BLaER1 (cell line): ENCODE data around the gene ATG12.

Experiments
- H3K27ac ChIP-seq: shearing (Covaris generic); formaldehyde crosslinking; 2 replicates; pipeline ENCODE4 v1.8.1; 2022
- H3K27me3 ChIP-seq: shearing (Covaris generic); formaldehyde crosslinking; 2 replicates; pipeline ENCODE4 v1.8.1; 2022
- H3K36me3 ChIP-seq: shearing (Covaris generic); formaldehyde crosslinking; 2 replicates; pipeline ENCODE4 v1.8.1; 2022
- H3K4me1 ChIP-seq: shearing (Covaris generic); formaldehyde crosslinking; 2 replicates; pipeline ENCODE4 v1.8.1; 2022
- H3K4me2 ChIP-seq: shearing (Covaris generic); formaldehyde crosslinking; 2 replicates; pipeline ENCODE4 v1.8.1; 2022
- H3K4me3 ChIP-seq: shearing (Covaris generic); formaldehyde crosslinking; 2 replicates; pipeline ENCODE4 v1.8.1; 2022
- H3K9ac ChIP-seq: shearing (Covaris generic); formaldehyde crosslinking; 2 replicates; pipeline ENCODE4 v1.8.1; 2022
- H3K9me3 ChIP-seq: shearing (Covaris generic); formaldehyde crosslinking; 2 replicates; pipeline ENCODE4 v1.8.1; 2022
- H4K20me1 ChIP-seq: shearing (Covaris generic); formaldehyde crosslinking; 2 replicates; pipeline ENCODE4 v1.8.1; 2022
- Cebpa-rat ChIP-seq: shearing (Covaris generic); IDR thresholded peaks from 2 replicates; pipeline ENCODE4 v1.8.1; 2022

Gene ATG12

DNA sequence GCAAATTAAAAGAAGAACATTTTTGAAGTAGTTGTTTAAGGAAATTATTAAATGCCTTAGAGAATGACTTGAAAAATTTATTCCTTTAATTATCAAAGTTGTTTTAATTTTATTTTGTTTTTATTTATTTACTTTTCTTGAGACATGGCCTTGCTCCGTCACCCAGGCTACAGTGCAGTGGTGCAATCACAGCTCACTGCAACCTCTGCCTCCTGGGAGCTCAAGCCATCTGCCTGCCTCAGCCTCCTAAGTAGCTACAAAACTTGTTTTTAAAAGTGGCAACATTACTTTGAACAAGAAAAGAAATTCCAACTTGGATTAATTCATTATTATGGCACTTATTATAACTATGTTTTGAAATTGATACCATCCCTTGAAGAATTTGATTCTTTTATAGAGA, 53.9 kb downstream of the ATG12 start:
- Histone ChIP-seq H3K9ac (no peak overlapping the region), H3K27ac (no peak overlapping the region), H3K4me2 (no peak overlapping the region), H3K9me3 (no peaks in the 10 kb centered on the region), H4K20me1 (no peaks in the 10 kb centered on the region), H3K4me1 (no peaks in the 10 kb centered on the region), H3K36me3 (no peaks in the 10 kb centered on the region), H3K27me3 (no peaks in the 10 kb centered on the region), H3K4me3 (no peak overlapping the region)
- TF ChIP-seq Cebpa-rat: no peak

- H3K4me2 ChIP-seq: no peak overlapping the region
- no peaks in the 10 kb centered on the region for H3K27me3 ChIP-seq
- H3K4me1 ChIP-seq: no peaks in the 10 kb centered on the region
- no peak overlapping the region for H3K4me3 ChIP-seq
- H3K36me3 ChIP-seq: no peaks in the 10 kb centered on the region
- H3K9ac ChIP-seq: no peak overlapping the region
- no peak for TF ChIP-seq Cebpa-rat
- no peak overlapping the region for H3K27ac ChIP-seq
- no peaks in the 10 kb centered on the region for H3K9me3 ChIP-seq
- H4K20me1 ChIP-seq: no peaks in the 10 kb centered on the region
Measured at GRCh38 chr5:115785381-115786065, 55.8 kb downstream of the ATG12 start.

- no peak overlapping the region for H3K27ac ChIP-seq
- no peaks in the 10 kb centered on the region for H3K9me3 ChIP-seq
- no peak for TF ChIP-seq Cebpa-rat
- no peak overlapping the region for H3K4me2 ChIP-seq
- no peaks in the 10 kb centered on the region for H3K4me1 ChIP-seq
- H3K9ac ChIP-seq: no peak overlapping the region
- no peaks in the 10 kb centered on the region for H3K27me3 ChIP-seq
- no peak overlapping the region for H3K4me3 ChIP-seq
- H3K36me3 ChIP-seq: no peaks in the 10 kb centered on the region
- no peaks in the 10 kb centered on the region for H4K20me1 ChIP-seq
Measured at GRCh38 chr5:115778417-115778816, 62.9 kb downstream of the ATG12 start.
